GM19324 (cell line): Measurements from ENCODE around the gene ALG3.
A peak's percentile ranks its signal among the peaks of the same experiment; 100 is the strongest.

Experiments
- ATAC-seq: cut with Tn5 transposase; IDR thresholded peaks from one replicate; pipeline ENCODE4 v1.9.1; 2021; ENCODE audit warnings: mild to moderate bottlenecking, moderate library complexity; ENCODE audit not compliant: unreplicated experiment, low FRiP score

The ALG3 gene

GRCh38 chr3:184236636-184237035 lies 12.1 kb downstream of the ALG3 start:
- no peak for ATAC-seq

- no peak for ATAC-seq
Observed at GRCh38 chr3:184236033-184236410, 12.7 kb downstream of the ALG3 start.

GRCh38 chr3:184235381-184236032 lies 13.3 kb downstream of the ALG3 start:
- no peak for ATAC-seq

GRCh38 chr3:184234671-184235380 lies 13.9 kb downstream of the ALG3 start:
- no peak for ATAC-seq

GRCh38 chr3:184234224-184234623 lies 14.5 kb downstream of the ALG3 start:
- no peak for ATAC-seq

- ATAC-seq, result no peak
Observed at GRCh38 chr3:184233127-184233843, 15.5 kb downstream of the ALG3 start.

- ATAC-seq, result no peak
Observed at GRCh38 chr3:184231671-184232070, 17.1 kb downstream of the ALG3 start.

GRCh38 chr3:184230603-184231528 lies 17.9 kb downstream of the ALG3 start:
- no peak for ATAC-seq

GRCh38 chr3:184230081-184230602 lies 18.6 kb downstream of the ALG3 start:
- peak; percentile 4 for ATAC-seq

- peak; percentile 84 for ATAC-seq
Observed at GRCh38 chr3:184229394-184230080, 19.2 kb downstream of the ALG3 start, which contains the start of gene VWA5B2. Gene VWA5B2, plus strand, starts transcription at chr3:184229585. Its CDS starts 944 bp downstream, at chr3:184230529.

- no peak for ATAC-seq
Observed at GRCh38 chr3:184228376-184229137, 20.2 kb downstream of the ALG3 start.

GRCh38 chr3:184227481-184227935 lies 21.3 kb downstream of the ALG3 start:
- ATAC-seq, result no peak

GRCh38 chr3:184223946-184224345 lies 24.8 kb downstream of the ALG3 start:
- no peak for ATAC-seq

GRCh38 chr3:184222521-184222920 lies 26.2 kb downstream of the ALG3 start:
- ATAC-seq, result no peak

GRCh38 chr3:184218814-184219213 lies 29.9 kb downstream of the ALG3 start:
- no peak for ATAC-seq

GRCh38 chr3:184211718-184212117 lies 37.0 kb downstream of the ALG3 start:
- ATAC-seq, result no peak

GRCh38 chr3:184211297-184211696 lies 37.5 kb downstream of the ALG3 start:
- ATAC-seq, result no peak

- no peak for ATAC-seq
Observed at GRCh38 chr3:184209146-184209923, 39.4 kb downstream of the ALG3 start.
